ENCODE results near the gene SLC15A4.

The SLC15A4 gene

GRCh38 chr12:128755566-128755965 lies 68.2 kb downstream of the SLC15A4 start:
- H3K27me3 ChIP-seq (ENCODE audit: control insufficient read depth, insufficient read depth, low read length, poor library complexity, severe bottlenecking): no peaks in the 10 kb centered on the region
- H3K9me3 ChIP-seq (ENCODE audit: control insufficient read depth, low read length): no peaks in the 10 kb centered on the region
- no peaks in the 10 kb centered on the region for H3K36me3 ChIP-seq (ENCODE audit: control insufficient read depth, insufficient read depth, low read length)
- no peaks in the 10 kb centered on the region for H3K4me1 ChIP-seq (ENCODE audit: control insufficient read depth, insufficient read depth, low read length)
- no peak overlapping the region for H3K4me3 ChIP-seq (ENCODE audit: insufficient read depth, low read depth, low read length)
- H3K27ac ChIP-seq (ENCODE audit: insufficient read depth, low read depth, low read length, poor library complexity, severe bottlenecking): no peak overlapping the region
- 82 to 85% methylated on average over 4 of the region's 4 CpGs for WGBS, 2 experiments

DNA sequence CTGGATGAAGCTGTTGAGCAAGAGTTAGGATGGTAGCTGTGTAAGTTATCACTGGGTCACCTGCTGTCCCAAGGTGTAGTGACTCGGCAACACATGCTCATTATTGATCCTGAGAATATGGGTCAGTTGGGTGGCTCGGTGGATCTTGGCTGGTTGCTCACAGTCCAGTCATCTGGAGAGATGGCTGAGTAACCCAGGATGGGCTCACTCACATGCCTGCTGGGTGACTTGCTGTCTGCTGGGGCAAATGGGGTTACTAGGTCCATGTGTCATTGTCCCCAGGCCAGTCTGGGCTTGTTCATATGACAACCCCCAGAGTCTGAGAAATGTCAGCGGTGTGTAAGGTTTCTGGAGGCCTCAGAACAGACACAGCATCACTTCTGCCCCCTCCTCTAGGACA lies 69.5 kb downstream of the SLC15A4 start:
- Histone ChIP-seq H3K9me3 (ENCODE audit: control insufficient read depth, low read length) (no peaks in the 10 kb centered on the region), H3K36me3 (ENCODE audit: control insufficient read depth, insufficient read depth, low read length) (no peaks in the 10 kb centered on the region), H3K4me1 (ENCODE audit: control insufficient read depth, insufficient read depth, low read length) (no peaks in the 10 kb centered on the region), H3K27me3 (ENCODE audit: control insufficient read depth, insufficient read depth, low read length, poor library complexity, severe bottlenecking) (no peaks in the 10 kb centered on the region), H3K27ac (ENCODE audit: insufficient read depth, low read depth, low read length, poor library complexity, severe bottlenecking) (no peak overlapping the region), H3K4me3 (ENCODE audit: insufficient read depth, low read depth, low read length) (no peak overlapping the region)
- 85 to 87% methylated on average over 3 of the region's 3 CpGs for WGBS, 2 experiments

GRCh38 chr12:128753438-128753837 lies 70.3 kb downstream of the SLC15A4 start:
- no peaks in the 10 kb centered on the region for H3K9me3 ChIP-seq (ENCODE audit: control insufficient read depth, low read length)
- WGBS, 2 experiments: 57 to 66% methylated on average over 3 to 4 of the region's 4 CpGs
- no peaks in the 10 kb centered on the region for H3K4me1 ChIP-seq (ENCODE audit: control insufficient read depth, insufficient read depth, low read length)
- no peaks in the 10 kb centered on the region for H3K27me3 ChIP-seq (ENCODE audit: control insufficient read depth, insufficient read depth, low read length, poor library complexity, severe bottlenecking)
- no peaks in the 10 kb centered on the region for H3K36me3 ChIP-seq (ENCODE audit: control insufficient read depth, insufficient read depth, low read length)
- H3K4me3 ChIP-seq (ENCODE audit: insufficient read depth, low read depth, low read length): no peak overlapping the region
- no peak overlapping the region for H3K27ac ChIP-seq (ENCODE audit: insufficient read depth, low read depth, low read length, poor library complexity, severe bottlenecking)

DNA sequence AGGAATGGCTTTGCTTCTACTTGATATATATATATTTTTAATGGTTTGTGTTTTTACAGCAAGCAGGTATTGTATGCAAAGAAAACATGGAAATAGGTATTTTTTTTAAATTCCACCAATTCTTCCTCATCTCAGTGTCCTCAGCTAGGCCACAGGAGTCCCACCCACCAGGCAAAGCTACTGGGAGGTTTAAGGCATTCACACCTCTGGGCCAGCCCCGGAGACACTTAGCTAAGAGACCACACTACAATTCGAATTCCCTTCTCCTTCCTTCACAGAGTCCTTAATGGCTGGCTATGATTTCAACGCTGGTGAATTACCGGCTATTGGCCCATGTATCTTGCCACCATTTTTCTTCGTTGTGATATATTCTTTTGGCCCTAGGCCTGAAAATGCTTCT lies 71.4 kb downstream of the SLC15A4 start:
- H3K27ac ChIP-seq (ENCODE audit: insufficient read depth, low read depth, low read length, poor library complexity, severe bottlenecking): no peak overlapping the region
- WGBS, 2 experiments: 93 to 96% methylated on average over 5 of the region's 5 CpGs
- H3K4me1 ChIP-seq (ENCODE audit: control insufficient read depth, insufficient read depth, low read length): no peaks in the 10 kb centered on the region
- no peak overlapping the region for H3K4me3 ChIP-seq (ENCODE audit: insufficient read depth, low read depth, low read length)
- no peaks in the 10 kb centered on the region for H3K36me3 ChIP-seq (ENCODE audit: control insufficient read depth, insufficient read depth, low read length)
- H3K27me3 ChIP-seq (ENCODE audit: control insufficient read depth, insufficient read depth, low read length, poor library complexity, severe bottlenecking): no peaks in the 10 kb centered on the region
- H3K9me3 ChIP-seq (ENCODE audit: control insufficient read depth, low read length): no peaks in the 10 kb centered on the region

- WGBS, 2 experiments: 82 to 83% methylated on average over 13 of the region's 13 CpGs
- no peak overlapping the region for H3K27ac ChIP-seq (ENCODE audit: insufficient read depth, low read depth, low read length, poor library complexity, severe bottlenecking)
- no peak overlapping the region for H3K4me3 ChIP-seq (ENCODE audit: insufficient read depth, low read depth, low read length)
Observed at GRCh38 chr12:128747441-128747840, 76.3 kb downstream of the SLC15A4 start.

GRCh38 chr12:128745772-128746689 lies 77.7 kb downstream of the SLC15A4 start:
- no peaks in the 10 kb centered on the region for H3K36me3 ChIP-seq (ENCODE audit: control insufficient read depth, insufficient read depth, low read length)
- WGBS, 2 experiments: 91 to 92% methylated on average over 8 to 11 of the region's 11 CpGs

More at GRCh38 chr12:128747441-128747840, 76.3 kb downstream of the SLC15A4 start:
- H3K27me3 ChIP-seq (ENCODE audit: control insufficient read depth, insufficient read depth, low read length, poor library complexity, severe bottlenecking): no peaks in the 10 kb centered on the region
- H3K9me3 ChIP-seq (ENCODE audit: control insufficient read depth, low read length): no peaks in the 10 kb centered on the region
- no peaks in the 10 kb centered on the region for H3K4me1 ChIP-seq (ENCODE audit: control insufficient read depth, insufficient read depth, low read length)
- H3K36me3 ChIP-seq (ENCODE audit: control insufficient read depth, insufficient read depth, low read length): no peaks in the 10 kb centered on the region

GRCh38 chr12:128743916-128744315 lies 79.8 kb downstream of the SLC15A4 start:
- H3K9me3 ChIP-seq (ENCODE audit: control insufficient read depth, low read length): no peaks in the 10 kb centered on the region
- no peak overlapping the region for H3K27ac ChIP-seq (ENCODE audit: insufficient read depth, low read depth, low read length, poor library complexity, severe bottlenecking)
- WGBS, 2 experiments: 84 to 85% methylated on average over 6 to 7 of the region's 7 CpGs
- H3K36me3 ChIP-seq (ENCODE audit: control insufficient read depth, insufficient read depth, low read length): no peaks in the 10 kb centered on the region
- no peaks in the 10 kb centered on the region for H3K4me1 ChIP-seq (ENCODE audit: control insufficient read depth, insufficient read depth, low read length)
- no peaks in the 10 kb centered on the region for H3K27me3 ChIP-seq (ENCODE audit: control insufficient read depth, insufficient read depth, low read length, poor library complexity, severe bottlenecking)
- H3K4me3 ChIP-seq (ENCODE audit: insufficient read depth, low read depth, low read length): no peak overlapping the region

More at GRCh38 chr12:128745772-128746689, 77.7 kb downstream of the SLC15A4 start:
- Histone ChIP-seq H3K4me3 (ENCODE audit: insufficient read depth, low read depth, low read length) (no peak overlapping the region), H3K27ac (ENCODE audit: insufficient read depth, low read depth, low read length, poor library complexity, severe bottlenecking) (no peak overlapping the region), H3K4me1 (ENCODE audit: control insufficient read depth, insufficient read depth, low read length) (no peaks in the 10 kb centered on the region), H3K27me3 (ENCODE audit: control insufficient read depth, insufficient read depth, low read length, poor library complexity, severe bottlenecking) (no peaks in the 10 kb centered on the region), H3K9me3 (ENCODE audit: control insufficient read depth, low read length) (no peaks in the 10 kb centered on the region)
